ENCODE data around the gene RASSF3.

GRCh38 chr12:64683816-64684543 lies 73.7 kb downstream of the RASSF3 start:
- TF ChIP-seq CTCF (optimal IDR thresholded peaks at IDR 0.05 in 1 of 3, IDR thresholded peaks at IDR 0.05 in 1 of 3, conservative IDR thresholded peaks at IDR 0.05 in 1 of 3; ENCODE audit: extremely low read depth in 1 of 3, insufficient read depth in 2 of 3, low read length in 3 of 3) (no peak), EZH2 (IDR thresholded peaks at IDR 0.05; ENCODE audit: low read length) (no peak)

Data from keratinocyte (primary cell).